ENCODE results near the gene USH1C.

The USH1C gene

GRCh38 chr11:17522655-17523054, 21.6 kb downstream of the USH1C start:
- DNase-seq: no peak

DNA sequence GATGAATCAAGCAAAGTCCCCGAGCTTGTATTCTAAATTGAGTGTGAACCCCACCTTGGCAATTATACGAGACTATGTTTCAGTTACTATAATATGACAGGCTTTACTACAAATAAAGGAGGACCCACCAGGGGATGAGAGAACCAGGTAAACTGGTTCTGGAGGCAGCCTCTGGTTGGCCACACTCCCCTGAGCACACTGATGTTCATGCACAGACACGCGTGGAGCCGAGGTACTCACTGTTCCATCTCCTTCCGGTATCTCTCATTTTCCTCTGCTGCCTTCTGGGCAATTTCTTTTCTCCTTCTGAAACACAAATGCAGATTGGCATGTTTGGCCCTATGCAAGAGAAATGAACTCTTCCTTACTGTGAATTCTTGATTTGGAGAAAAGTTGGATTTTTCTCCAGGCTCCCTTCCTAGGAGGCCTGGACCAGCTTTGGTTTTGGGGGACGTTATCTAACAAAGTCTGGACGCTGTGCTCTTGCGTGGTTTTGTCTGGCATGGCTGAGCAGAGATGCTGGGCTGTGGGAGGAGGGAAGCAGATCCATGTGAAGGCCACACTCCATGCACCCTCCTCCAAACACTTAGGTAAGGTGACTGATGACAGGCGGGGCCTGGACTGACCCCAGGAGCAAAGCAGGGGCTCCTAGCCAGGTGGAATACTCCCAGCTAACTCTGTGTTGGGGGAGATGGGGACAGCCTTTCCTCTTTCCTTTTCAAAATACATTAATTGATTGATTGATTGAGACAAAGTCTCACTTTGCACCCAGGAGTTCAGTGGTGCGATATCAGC, 22.9 kb downstream of the USH1C start:
- no peak for DNase-seq

GRCh38 chr11:17519061-17519885, 24.9 kb downstream of the USH1C start:
- no peak for DNase-seq

DNA sequence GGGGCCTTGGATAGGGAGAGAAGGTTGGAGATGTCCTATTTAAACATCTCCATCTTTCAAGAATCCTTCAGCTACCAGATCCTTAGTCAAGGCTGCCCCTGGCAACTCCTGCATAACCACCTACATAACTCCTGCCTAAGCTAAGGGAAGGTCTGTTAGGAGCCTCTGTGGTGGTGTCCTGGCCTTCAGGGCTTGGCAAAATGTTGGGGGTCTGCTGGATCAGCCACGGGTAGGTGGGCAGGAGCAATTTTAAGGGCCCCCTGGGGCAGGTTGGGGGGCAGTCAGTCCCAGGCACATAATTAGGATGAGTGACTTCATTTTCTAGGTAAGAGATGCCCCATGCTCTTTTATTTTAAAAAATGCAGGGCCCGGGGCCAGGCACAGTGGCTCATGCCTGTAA, 25.9 kb downstream of the USH1C start:
- DNase-seq: no peak

DNA sequence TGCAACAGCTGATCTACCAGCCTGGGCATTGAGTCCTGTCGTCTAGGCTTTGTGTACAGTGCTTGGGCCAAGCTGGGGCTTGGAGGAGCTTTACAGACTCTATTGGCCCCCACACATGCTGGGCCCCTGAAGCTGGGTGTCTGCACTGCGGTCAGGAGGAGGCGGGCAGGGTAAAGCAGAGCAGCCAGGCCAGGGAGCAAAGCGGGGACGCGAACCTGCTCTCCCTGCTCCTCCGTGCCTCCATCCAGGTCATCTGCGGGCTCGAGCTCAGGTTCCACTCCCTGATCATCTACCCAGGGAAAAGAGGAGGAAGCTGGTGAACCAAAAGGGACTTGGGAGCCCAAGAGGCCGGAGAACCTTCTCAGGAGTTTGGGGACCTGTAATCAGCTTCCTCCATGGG, 27.0 kb downstream of the USH1C start:
- DNase-seq: no peak

GRCh38 chr11:17516551-17517150, 27.6 kb downstream of the USH1C start:
- no peak for DNase-seq

GRCh38 chr11:17515443-17516176, 28.6 kb downstream of the USH1C start:
- no peak for DNase-seq

- DNase-seq: no peak
These were observed 29.7 kb downstream of the USH1C start for GRCh38 chr11:17514476-17514875.

DNA sequence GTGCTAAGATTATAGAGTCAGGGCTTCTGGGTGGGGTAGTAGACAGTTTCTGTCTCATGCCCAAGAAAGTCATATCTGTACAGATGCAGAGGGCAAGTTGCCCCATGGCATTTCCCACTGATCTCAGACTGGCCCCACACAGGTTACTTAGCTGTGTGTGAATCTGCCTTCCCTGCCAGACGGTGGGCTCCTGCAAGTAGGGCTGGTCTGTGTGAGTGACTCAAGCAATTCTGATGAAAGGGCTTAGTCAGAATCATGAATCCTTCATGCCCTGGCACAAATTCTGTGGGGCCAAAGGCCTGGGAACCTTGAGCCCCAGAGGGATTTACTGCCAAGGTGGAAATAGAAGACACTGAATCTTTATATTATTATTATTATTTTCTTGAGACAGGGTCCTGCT, 30.4 kb downstream of the USH1C start:
- DNase-seq: no peak

GRCh38 chr11:17512101-17512500, 32.1 kb downstream of the USH1C start:
- no peak for DNase-seq

- no peak for DNase-seq
These were observed 32.6 kb downstream of the USH1C start for GRCh38 chr11:17511571-17511970.

- no peak for DNase-seq
These were observed 33.6 kb downstream of the USH1C start for GRCh38 chr11:17510507-17511206.

GRCh38 chr11:17508791-17509190, 35.4 kb downstream of the USH1C start:
- no peak for DNase-seq

DNA sequence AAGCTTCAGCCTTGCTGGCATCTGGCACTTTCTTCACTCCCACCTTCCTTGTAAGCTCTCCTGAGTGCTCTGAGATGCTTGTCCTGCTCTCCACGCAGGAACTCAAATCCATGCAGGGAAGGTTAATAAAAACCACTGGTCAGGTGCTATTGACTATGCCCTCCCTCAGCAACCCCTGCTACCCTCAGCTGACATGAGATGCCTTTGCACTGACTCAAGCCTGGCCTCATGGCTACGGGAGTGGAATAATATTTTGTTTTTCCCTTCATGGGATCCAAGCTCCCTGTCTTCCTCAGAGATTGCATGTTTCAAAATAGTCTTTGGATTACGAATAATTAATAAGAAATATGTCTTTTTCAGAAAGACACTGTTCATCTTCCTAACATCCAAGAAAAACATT, 35.9 kb downstream of the USH1C start:
- DNase-seq: no peak

DNA sequence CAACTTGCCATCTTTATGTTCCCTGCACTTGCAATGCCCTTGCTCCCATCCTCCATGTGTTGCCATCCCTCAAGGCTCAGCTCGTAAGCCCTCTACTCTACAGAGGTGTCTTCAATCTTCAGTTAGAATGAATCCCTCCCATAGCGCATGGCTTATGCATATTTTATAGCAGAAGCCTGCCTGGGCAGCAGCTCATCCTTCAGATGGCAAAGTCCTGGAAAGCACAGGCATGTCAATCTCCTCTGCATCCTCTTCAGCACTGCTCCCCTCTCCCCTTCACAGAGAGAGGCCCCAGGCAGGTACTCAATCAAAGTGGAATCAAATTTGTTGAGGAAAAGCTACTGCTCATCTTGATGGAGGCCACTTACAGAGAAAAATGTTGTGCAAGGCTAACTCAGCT, 36.4 kb downstream of the USH1C start:
- DNase-seq: no peak

GRCh38 chr11:17506942-17507341, 37.3 kb downstream of the USH1C start:
- DNase-seq: no peak

DNA sequence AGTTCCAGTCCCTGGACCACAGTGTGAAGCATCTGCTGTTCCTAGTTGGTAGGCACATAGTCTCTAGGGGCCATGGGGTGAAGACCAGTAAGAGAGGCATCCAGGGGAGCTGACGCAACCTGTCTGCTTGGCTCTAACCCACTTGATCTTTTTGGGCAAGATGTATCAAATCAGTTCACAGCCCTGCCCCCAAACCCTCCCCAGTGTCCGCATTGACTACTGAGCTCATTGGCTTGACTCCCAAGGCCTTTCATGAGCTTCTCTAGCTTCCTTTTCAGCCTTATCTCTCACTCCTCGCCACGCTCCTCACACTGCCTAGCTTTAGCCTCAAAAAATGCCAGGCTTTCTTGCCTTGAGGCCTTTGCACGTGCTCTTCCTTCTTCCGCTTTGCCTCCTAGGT, 37.9 kb downstream of the USH1C start:
- DNase-seq: no peak

DNA sequence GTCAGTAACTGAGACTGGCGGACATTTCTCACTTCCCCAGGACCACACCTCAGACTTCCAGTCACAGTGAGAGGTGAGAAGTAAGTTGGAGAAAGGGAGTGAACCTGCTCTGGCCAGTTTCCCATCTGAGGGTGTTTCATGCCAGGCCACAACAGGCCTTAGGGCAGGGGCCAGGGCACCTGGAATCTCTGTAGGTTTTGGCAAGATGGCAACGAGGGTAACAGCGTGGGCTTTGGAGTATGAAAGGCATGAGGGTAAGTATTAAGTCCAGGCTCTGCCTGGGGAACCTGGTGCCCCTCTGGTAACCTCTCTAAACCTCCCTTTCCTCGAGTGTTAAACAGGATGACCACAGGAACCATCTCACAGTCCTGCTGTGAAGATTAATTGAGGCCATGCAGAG, 39.1 kb downstream of the USH1C start:
- DNase-seq: no peak

- peak; percentile 28 for DNase-seq
These were observed 39.7 kb downstream of the USH1C start for GRCh38 chr11:17504330-17505107.

DNA sequence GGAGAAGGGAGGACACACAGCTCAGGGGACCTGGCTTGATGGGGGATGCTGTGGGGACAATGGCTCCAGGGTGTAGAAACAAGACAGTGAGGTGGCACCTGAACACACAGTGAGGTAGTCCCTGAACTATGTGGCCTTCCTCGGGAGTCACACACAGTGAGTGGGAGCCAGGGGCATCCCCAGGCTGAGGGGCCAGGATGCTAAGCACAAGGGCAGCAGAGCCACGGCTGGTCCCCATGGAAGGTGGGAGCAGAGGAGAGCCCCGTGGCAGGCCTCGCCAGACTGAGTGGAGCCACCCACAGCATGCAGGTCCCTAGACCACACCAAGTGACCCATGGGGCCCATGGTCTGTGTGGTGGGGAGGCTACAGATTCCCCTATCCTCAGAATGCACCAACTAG, 41.6 kb downstream of the USH1C start:
- no peak for DNase-seq

GRCh38 chr11:17500673-17501072, 43.5 kb downstream of the USH1C start:
- no peak for DNase-seq

DNA sequence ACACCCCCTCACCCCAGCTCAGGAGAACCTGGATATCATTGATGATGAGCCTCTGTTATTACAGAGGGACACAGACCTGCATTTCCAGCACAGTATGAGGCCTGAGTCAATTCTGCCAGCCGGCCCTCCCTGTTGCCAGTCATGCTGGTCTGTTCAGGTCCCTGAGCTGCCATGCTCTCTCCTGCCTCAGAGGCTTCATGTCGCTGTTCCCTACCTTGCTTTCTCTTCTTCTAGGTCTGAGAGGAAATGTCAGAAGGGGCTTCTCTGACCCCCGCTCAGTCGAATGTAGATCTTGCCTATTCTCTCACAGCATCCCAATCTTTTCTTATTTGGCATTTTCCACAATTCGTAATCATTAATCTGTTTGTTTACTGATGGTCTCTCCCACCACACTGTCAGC, 45.7 kb downstream of the USH1C start:
- no peak for DNase-seq
